Loucy (cell line): ENCODE results near the gene CLMN.

Experiments used
- EZH2phosphoT487 ChIP-seq: fragments of 200-600 bp; IDR thresholded peaks from 2 replicates; pipeline ENCODE4 v1.6.1; 2018; ENCODE audit warnings: antibody characterized with exemption, mild to moderate bottlenecking, moderate library complexity, borderline replicate concordance
- TF ChIP-seq, protein P1 (sequence below): fragments of 200-600 bp; sonication (generic); conservative IDR thresholded peaks from 2 replicates; pipeline ENCODE4 v1.5.1; 2014; ENCODE audit warnings: mild to moderate bottlenecking, antibody characterized with exemption, low read length

DNA sequence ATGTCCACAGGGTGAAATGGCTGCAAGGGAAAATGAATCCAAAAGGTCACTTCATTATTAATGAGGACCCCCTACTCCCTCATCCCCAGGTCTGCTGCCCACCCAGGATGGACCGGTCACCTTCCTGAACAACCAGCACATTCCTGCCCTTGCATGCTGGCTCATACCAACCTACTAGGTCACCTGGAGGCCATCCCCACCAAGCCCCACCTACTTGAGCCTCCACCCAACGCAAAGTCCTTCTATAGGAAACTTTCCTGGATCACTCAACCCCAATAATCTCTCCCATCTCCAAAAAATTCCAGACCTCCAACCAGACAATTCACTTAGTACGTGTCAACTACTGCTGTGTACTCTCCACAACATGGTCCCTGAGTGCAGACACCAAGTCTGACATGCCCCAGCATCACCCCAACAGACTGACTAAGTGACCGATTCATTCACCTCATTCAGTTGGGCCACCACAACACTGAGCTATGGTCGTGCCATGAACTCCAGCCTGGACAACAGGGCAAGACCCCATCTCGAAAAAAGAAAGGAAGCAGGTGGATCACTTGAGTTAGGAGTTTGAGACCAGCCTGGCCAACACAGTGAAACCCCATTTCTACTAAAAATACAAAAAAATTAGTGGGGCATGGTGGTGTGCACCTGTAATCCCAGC, 18.1 kb downstream of the CLMN start:
- TF ChIP-seq, protein P1, sequence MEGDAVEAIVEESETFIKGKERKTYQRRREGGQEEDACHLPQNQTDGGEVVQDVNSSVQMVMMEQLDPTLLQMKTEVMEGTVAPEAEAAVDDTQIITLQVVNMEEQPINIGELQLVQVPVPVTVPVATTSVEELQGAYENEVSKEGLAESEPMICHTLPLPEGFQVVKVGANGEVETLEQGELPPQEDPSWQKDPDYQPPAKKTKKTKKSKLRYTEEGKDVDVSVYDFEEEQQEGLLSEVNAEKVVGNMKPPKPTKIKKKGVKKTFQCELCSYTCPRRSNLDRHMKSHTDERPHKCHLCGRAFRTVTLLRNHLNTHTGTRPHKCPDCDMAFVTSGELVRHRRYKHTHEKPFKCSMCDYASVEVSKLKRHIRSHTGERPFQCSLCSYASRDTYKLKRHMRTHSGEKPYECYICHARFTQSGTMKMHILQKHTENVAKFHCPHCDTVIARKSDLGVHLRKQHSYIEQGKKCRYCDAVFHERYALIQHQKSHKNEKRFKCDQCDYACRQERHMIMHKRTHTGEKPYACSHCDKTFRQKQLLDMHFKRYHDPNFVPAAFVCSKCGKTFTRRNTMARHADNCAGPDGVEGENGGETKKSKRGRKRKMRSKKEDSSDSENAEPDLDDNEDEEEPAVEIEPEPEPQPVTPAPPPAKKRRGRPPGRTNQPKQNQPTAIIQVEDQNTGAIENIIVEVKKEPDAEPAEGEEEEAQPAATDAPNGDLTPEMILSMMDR: no peak
- TF ChIP-seq EZH2phosphoT487: no peak
